NCI-H526 (cell line): ENCODE data around the gene CCDC88C.

Source experiments
- DNase-seq, 2 experiments: peaks; one replicate each; lab custom pipeline; 2025; lab: John Stamatoyannopoulos, UW

CCDC88C gene

GRCh38 chr14:91366749-91367148, 50.9 kb downstream of the CCDC88C start:
- no peak for DNase-seq

GRCh38 chr14:91365552-91365951, 52.1 kb downstream of the CCDC88C start:
- no peak for DNase-seq

- DNase-seq = no peak
These were observed 52.9 kb downstream of the CCDC88C start for GRCh38 chr14:91364524-91365270.

- no peak for DNase-seq
These were observed 53.7 kb downstream of the CCDC88C start for GRCh38 chr14:91363776-91364523.

GRCh38 chr14:91361233-91361811, 56.3 kb downstream of the CCDC88C start:
- DNase-seq = no peak

- DNase-seq = no peak
These were observed 57.0 kb downstream of the CCDC88C start for GRCh38 chr14:91360490-91361232.

GRCh38 chr14:91358654-91359220, 58.9 kb downstream of the CCDC88C start:
- DNase-seq = no peak

GRCh38 chr14:91358025-91358319, 59.6 kb downstream of the CCDC88C start:
- DNase-seq = no peak

- no peak for DNase-seq
These were observed 60.2 kb downstream of the CCDC88C start for GRCh38 chr14:91357272-91358024.

- peak; percentile 50 to 59 for DNase-seq
These were observed 61.3 kb downstream of the CCDC88C start for GRCh38 chr14:91356181-91356763.

- peak in 1 of 2 experiments; percentile 48 for DNase-seq
These were observed 62.5 kb downstream of the CCDC88C start for GRCh38 chr14:91354979-91355685.

GRCh38 chr14:91354221-91354916, 63.3 kb downstream of the CCDC88C start:
- no peak for DNase-seq

GRCh38 chr14:91352728-91353692, 64.6 kb downstream of the CCDC88C start:
- DNase-seq = no peak

GRCh38 chr14:91352053-91352452, 65.6 kb downstream of the CCDC88C start:
- no peak for DNase-seq

- DNase-seq = no peak
These were observed 66.1 kb downstream of the CCDC88C start for GRCh38 chr14:91351512-91351862.

GRCh38 chr14:91350813-91351511, 66.7 kb downstream of the CCDC88C start:
- no peak for DNase-seq

GRCh38 chr14:91350483-91350812, 67.2 kb downstream of the CCDC88C start:
- no peak for DNase-seq

GRCh38 chr14:91349481-91350074, 68.0 kb downstream of the CCDC88C start:
- DNase-seq = no peak
